HG02870 (cell line): Measurements from ENCODE around the gene PARP12.

Source experiments
- ATAC-seq: cut with Tn5 transposase; IDR thresholded peaks from one replicate; pipeline ENCODE4 v1.9.1; 2021; ENCODE audit warnings: mild to moderate bottlenecking, moderate library complexity; ENCODE audit not compliant: unreplicated experiment

The PARP12 gene

DNA sequence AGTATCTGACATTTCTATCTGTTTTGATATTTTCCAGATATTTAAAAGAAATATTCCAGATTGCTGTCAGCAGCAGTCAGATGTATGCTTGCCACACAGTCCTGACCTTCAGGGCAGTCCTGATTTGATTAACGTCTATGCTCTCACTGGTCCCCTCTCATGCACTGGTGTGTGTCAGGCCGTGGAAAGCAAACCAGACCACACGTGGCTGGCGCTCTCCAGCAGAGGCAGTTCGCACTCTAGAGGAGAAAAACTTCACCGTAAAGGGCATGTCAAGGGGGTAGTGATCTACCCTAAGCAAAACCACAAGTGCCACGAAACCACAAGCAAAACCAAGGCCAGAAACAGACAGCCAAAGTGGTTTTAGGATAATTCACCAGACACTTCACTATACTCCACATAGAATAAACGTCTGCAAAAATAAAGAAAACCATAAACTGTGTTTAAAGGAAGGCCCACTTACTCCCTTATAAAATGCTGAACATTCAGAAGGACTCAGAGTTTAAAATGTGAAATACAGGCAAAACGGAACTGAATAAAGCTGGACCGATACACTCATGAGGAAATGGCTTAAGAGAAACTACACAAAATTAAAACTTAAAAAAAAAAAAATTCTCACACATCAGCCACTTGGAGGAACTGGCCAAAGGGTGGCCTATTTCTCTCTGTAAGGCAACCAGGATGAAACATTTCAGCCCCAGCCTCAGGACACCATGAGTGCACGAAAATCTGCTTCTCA, 26.4 kb downstream of the PARP12 start:
- ATAC-seq: no peak

DNA sequence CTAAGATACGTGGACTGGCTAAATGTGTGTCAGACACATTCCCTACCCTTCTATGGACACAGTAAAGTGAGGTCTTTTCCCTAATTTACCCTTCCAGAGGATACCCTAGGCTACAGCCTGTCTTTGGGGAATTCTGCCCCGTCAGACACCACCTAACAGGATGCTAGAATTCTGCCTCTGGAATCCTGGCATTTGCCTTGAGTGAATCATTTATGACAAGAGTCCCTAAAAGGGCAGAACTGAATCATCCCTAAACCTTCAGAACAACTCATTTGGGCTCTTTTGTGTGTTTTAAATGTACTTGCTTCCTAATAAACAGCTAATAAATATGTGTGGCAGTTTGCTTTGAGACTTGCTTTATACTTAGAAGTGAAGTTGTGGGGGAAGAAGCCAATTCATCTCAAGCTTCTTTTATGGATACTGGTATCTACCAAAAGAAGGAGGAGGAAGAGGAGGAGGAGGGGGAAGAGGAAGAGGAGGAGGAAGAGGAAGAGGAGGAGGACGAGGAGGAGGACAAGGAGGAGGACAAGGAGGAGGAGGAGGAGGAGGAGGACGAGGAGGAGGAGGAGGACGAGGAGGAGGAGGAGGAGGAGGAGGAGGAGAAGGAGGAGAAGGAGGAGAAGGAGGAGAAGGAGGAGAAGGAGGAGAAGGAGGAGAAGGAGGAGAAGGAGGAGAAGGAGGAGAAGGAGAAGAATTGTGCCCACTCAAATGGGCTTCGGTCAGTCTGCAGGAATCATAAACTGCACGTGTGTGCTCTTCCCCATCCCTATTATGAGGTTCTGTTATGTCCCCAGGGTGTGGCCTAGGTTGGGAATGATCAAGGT, 27.1 kb downstream of the PARP12 start:
- ATAC-seq: no peak

DNA sequence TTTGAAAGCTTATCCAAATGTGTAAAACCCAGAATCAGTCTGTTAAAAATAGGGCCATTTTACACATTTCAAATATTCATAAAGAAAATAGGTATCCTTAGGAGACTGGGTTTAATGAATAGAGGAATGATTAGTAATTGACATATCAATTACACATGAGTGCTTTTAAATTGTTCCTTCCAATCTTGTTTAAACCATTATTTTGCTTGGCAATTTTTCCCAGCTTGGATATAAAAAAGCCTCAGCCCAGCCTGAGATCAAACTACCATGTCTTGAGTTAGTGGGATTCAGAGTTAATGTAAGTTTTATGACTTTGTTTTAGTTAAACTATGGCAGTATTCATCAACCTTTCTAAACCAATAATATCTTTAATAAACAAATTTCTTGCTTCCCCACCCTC, 28.3 kb downstream of the PARP12 start:
- no peak for ATAC-seq

DNA sequence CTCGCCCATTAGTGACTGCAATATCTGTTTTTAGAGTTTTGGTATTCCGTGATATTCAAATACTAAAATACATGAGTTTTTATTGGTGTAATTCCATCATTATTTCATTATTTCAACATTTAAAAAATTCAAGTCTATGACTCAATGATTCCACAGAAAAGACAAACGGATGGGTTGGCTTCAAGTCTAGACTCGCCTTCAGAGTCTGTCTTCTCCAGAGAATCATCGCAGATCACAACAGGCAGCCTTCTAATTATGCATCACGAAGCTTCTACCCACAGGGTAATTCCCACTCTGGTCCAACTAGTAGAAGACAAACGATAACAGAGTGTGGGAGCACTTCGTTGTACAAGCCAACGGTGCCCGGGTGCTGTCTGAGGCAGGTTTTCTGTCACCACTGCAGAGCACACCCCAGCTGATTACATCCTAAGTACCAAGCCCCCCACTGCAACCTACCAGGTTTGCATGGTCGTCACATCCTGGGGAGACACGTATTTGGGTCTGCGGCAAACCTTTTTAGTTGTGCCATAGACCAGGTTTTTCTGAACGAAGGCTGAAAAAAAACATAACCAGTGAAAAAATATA, 28.9 kb downstream of the PARP12 start:
- no peak for ATAC-seq

DNA sequence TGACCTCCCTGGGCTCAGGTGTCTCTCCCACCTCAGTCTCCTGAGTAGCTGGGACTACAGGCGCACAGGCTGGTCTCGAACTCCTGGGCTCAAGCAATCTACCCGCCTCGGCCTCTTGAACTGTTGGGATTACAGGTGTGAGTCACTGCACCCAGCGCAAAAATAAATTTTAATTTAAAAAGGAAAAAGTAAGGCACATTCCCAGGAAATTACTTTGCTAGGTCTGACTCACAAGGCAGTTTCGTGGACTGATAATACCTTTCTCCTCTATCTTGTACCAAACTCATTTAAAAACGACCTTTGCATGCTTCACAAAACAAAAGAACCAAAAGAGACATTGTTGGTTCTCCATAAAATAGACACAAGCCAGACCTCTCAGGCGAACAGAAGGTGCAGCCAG, 29.7 kb downstream of the PARP12 start:
- no peak for ATAC-seq

DNA sequence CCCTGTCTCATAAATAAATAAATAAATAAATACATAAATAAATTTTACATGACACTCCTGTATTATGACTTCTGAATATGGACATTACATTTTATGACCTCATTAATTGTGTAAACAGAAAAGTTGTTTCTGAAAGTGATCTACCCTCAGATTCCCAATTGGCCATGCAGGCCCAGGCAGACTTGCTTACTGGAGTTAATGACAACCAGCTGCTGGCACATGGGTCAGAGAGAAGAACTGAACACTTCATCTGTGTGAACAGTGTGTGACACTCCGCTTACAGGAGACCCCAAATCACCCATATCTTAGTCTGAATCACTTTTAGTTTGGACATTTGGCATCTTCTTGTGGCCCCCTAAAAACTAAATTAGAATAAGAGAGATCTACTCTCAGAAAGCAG, 31.4 kb downstream of the PARP12 start:
- no peak for ATAC-seq

DNA sequence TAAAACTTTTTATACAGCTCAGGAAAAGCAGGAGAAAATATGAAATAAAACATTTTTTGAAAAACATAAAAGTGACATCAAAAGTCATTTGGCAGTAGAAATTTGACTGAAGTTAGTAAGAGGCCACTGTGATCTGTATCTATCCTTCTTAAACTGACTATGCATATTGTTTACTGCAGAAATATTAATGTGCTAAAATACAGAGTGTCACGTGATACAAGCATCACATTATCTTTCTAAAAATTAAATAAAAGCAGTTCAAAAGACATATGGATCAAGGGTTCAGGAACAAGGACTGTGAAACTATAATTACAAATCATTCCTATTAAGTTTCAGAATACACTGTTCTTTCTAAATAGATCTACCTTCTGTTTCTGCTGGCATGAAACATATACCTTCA, 33.7 kb downstream of the PARP12 start:
- ATAC-seq: no peak

DNA sequence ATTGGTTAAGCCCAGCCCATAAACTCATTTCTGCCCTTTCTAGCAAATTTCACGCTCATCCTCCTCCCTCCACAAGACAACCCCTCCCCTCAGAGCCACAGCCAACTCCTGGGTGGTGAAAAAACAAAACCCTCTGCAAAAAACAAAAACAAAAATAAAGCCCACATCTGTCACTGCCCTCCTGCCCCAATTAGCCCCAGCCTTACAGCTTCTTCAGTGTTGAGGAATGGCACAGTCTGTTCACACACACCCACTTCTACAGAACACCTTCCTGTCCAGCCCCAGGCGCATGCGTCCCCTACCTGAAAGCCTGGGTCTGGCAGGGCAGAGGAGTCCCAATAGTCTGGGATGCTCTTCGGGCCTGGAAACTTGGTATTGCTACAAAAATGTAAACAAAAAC, 34.4 kb downstream of the PARP12 start:
- no peak for ATAC-seq

DNA sequence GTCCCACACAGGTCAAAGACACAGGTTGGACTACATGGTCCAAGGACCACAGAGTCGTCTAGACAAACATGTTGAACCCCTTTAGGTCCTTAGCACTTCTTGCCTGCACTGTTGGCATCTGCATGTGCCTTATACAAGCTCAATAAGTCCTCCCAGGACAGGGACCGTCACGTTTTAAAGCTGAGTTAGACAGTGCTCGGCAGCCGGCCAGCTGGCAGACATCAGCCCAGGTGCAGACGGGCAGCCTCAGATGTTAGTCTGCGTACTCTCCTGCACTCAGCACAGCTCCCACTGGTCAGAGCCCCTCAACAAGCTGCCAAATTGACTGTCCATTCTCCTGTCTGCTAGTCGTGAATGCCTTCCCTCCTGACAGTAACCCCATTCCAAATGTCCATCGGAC, 34.9 kb downstream of the PARP12 start:
- ATAC-seq: no peak

DNA sequence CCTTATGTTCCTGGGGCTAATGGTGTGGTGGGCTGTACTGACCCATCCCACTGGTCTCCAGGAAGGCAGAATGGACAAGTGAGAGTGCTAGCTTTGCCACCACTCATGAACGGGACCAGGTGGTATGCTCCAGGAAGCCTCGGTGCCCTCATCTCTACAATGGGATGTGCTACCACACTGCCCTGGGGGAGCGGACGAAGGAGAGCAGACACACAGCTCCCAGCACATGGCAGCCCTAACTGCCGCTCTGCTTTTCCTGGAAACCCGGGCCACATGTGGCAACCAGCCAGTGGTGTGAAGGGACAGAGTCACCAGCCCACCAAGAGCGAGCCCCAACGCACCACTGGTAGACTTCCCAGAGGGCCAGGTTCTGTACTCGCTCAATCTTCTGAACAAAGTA, 35.8 kb downstream of the PARP12 start:
- no peak for ATAC-seq

DNA sequence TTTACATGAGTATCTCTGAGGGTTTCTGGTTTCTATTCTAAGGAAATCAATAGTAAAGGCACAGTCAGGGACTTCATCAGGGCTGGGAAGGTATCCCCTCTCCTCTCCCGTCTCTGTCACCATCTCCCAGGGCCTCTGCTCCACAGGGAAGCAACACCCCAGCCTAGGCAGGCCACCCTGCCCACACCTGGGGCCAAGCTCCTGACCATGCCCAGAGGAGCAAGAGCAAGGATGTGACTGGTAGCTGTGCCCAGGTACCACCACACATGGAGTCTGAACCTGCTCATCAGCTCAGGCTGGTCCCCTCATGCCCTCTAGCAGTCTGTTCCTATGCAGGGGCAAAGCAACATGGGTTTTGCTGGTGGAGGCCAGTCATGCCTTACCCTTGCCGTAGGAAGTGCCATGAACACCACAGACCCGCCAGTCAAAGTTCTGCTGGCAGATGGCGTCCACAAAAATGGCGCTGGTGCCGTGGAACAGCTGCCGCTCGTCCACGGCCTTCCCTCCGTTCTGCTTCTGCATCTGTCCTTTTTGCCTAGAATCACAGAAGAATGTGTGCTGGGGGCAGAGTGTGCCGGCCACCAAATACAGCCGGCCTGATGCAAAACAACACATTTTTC, 36.8 kb downstream of the PARP12 start:
- ATAC-seq: no peak

DNA sequence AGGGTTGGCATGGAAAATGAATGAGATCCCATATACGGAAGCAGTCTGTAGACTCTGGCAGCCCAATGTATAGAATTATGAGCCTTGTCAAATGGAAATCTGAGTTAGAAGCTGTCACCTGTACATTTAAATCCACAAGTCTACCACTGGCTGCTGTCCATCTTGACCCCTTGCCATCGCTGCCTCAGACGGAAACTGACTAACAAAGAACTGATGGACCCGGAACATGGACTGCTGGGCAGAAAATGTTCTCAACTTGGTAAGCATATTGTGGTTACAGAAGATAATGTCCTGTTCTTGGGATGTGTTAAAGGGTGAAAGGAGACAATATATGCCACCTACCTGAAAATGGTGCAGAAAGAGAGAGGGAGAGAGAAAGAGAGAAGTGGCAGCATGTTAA, 37.5 kb downstream of the PARP12 start:
- ATAC-seq: no peak

DNA sequence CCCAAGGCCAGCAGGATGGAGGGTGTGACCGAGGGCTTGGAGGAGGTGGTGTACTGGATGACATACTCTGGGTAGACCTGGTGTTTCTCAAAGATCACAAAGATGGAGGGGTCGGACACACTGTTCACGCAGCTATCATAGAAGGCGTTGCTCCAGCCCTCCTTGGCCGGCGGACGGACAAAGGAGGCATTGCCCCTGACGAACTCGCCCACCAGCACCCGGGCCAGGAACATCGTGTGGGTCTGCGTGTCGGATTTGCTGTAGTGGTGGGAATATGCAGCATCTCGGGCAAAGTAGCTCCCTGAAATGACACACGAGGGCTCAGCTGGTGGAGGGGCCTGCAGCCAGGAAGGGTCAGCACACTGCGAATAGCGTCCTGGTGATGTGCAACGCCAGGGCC, 38.2 kb downstream of the PARP12 start:
- ATAC-seq: no peak

DNA sequence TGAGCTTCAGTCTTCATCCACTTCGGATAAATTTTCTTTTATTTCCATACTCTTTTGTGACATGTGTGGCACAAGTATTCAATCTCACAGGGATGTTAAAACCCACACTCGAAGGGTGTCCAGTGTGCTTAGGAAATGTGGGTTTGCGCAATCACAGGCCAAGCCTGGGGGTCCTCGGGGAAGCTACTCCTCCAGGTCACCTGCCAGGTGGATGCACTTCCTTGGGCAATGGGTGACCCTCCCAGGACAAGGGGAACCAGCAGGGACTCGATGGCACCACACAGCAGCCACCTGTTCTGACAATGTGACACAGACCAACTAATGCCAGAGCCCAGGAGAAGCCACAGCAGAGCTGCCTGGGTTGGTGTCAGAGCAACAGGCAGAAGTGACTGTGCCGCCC, 39.0 kb downstream of the PARP12 start:
- no peak for ATAC-seq

DNA sequence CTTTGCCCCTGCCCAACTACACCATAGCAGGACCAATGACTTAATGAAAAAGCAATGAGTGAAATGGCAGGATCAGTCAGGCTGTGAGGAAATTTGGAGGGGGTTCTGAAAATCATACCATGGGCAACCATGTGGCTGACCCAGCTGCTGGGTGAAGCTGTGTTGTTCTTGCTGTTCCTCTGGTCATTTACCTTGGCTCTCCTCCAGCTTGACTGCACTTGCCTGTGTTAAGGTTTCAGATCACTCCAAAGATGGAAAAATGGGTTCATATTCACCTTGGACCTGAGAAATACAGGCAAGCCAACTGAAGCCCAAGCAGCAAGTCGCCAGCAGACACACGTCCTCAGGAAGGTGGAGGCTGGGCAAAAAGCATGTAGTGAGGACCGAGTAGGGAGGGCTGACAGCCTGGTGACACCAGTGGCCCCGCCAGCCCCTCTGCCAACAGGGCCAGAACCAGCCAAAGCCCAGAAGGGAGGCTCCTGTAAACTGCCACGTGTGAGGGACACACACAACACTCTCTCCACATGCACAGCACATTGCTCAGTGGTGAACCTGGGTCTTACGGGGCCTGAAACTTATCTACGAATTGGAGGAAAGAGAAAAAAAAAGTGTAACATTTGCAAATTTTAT, 40.1 kb downstream of the PARP12 start:
- no peak for ATAC-seq

DNA sequence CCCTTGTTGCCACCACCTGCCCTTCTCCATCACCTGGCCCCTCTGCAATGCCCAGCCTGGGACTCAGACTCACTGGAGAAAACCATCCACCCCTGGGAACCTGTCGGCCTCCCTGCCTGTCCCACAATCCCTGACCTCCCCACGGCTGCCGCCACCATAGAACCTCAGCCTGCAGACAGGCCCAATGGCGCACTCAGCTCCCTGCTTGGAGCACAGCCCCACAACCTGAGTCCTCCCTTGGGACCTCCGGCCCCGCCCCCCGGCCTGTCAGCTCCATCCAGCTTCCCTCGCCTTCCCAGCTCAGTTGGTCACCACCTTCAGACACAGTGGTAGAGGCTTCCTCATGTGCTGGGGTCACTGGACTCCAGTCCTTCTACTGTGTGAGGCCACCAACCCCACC, 41.1 kb downstream of the PARP12 start:
- ATAC-seq: no peak

DNA sequence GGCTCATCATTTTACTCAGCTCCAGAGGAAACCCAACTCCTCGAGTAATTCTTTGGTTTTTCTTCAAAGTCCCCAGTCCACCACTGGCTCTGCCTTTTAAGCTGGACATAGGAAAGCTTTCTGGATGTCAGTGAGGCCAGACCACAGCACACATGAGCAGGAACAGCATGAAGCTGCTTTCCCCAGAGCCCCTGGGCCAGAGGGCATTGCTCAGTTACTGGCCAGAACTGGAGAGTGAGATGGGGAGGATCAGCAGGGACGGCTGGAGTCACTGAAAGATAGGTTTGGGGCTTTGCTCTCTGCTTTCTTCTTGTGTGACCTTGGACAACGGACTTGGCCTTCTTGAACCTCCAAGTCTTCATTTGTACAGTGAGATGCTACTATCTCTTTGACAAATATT, 43.1 kb downstream of the PARP12 start:
- ATAC-seq: no peak

DNA sequence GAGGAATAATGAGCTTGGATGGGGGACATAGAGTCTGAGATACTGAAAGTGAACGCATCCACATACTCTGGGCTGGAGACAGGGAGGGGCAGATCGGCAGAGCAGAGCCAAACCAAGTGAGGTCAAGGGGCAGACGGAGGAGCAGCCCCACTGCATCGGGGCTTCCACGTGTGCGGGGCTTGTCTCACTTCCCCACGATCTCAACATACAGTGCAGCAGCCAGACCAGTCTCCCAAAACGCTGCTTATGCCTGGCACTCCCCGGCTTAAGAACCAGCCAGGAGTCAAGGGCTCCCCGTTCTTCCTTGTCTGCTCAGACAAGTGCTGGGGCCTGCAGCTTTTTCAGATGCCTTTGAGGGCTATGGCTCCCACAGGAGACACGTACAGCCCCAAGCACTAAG, 43.6 kb downstream of the PARP12 start:
- ATAC-seq: no peak

DNA sequence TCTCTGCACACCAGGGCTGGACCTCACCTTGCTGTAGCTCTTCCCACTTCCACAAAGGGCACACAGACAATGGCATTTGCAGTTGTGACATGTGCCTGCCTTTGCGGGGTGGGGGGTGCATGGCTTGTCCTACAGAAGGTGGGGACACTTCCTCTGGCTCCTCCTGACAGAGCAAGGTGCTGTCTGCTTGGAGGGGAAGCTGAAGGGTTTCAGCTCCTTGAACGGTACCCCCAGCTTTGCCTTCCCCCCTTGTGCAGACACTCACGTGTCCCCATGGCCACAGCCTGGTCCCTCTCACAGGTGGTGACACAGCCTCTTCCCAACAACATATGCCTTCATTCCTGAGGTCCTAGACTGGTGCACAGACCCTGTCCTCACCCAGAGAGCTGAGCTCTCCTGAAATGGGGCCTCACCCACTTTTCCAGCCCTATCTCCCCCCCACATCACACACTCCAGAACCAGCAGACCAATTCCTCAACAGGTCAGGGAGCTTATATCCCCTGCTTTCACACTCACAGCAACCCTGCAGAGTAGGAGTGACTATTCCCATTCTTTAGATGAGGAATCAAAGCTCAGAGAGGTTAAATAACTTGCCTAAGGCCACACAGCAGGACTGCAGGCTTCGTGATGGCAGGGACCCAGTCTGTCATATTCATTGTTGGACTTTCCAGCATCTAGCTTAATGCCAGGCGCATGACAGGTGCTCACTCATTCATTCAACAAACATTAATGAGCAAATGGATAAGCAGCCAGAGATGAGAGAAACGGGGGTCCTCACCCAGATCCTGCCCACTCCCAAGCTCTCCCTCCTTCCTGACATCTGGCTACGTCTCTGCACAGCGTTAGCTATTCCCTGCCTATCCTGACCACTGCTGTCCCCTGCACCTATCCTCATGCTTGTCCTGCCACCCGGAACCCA, 44.4 kb downstream of the PARP12 start:
- ATAC-seq: no peak

DNA sequence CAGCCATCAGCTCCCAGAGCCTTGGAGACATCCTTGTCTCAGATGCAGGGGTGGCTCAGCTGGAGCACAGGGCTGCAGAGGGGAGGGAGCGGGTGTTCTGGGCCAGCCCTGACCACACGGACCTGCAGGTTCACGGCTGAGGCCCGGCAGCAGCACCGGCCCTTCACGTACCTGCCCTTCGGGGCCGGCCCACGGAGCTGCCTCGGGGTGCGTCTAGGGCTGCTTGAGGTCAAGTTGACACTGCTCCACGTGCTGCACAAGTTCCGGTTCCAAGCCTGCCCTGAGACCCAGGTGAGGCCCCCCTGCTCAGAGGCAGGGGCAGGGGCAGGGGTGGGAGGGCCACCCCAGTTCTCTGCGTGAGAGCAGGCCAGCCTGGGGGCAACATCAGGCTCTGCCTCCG, 45.2 kb downstream of the PARP12 start:
- ATAC-seq: no peak
